ENCODE data around the gene WDR26. TPM values are rescaled to one million over a fixed set of nuclear protein-coding genes. Genes with fewer than 3 reads are reported as not detected.

WDR26 gene
- total RNA-seq, 3 donors from 2014 or later, result 88.5 to 108 (median 108) TPM

DNA sequence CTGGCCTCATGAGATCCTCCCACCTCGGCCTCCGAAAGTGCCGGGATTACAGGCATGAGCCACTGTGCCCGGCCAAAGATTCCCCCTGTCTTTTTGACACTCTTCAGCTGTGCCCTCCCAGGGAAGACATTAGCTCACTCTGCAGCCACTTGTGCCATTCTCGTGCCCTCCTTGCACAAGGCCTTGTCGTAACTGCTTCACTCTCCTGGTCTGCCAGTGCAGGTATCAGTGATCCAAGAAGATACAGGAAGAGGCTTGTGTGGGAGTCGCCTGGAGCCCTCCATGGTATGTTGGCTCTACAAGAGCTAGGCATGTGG lies 22.0 kb upstream of the WDR26 start:
- Histone ChIP-seq H3K4me3 (no peak overlapping the region), H3K27me3 (no peaks in the 10 kb centered on the region)
- peak in 1 of 2 donors; percentile 66 for DNase-seq (ENCODE audit: low spot score in 2 of 2)

DNA sequence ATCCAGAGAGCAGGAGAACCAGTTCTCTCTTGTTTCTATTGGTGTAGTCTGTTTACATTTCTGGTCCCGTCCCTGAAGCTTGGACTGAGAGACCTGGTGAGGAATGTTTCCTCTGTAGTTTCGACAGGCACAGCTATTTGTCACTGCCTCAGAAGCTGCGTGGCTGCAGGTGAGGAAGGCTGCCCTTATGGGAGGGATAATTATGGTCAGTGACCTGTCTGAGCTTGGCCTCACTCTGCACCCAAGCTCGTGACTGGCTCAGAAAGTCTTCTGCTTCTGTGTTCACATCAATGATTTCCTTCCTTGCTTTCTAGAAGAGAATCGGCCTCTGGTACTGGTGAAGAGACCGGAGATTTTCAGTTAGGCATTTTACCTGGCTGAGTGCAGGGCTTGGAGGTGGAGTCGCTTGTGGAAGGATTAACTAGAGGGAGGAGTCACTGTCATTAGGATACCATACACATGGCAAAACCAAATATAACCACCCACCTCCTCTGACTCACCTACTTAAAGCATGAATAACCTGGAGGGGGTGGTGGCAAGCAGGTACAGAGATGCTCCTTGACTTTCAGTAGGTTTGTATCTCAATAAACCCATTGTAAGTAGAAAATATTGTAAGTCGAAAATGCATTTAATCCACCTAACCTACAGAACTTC lies 19.9 kb upstream of the WDR26 start:
- Histone ChIP-seq H3K4me3 (no peak overlapping the region), H3K27me3 (no peaks in the 10 kb centered on the region), H3K4me1 (peaks cover 0 to 2% of the 10 kb centered on the region in 2 donors), H3K27ac (peak overlapping the region; percentile 76 to 86), H3K36me3 (no peaks in the 10 kb centered on the region), H3K9me3 (no peaks in the 10 kb centered on the region)
- peak in 1 of 2 donors; percentile 47 for DNase-seq (ENCODE audit: low spot score in 2 of 2)
- intact Hi-C loops (cut with DNase I; ENCODE audit: low total_unique reads), result no loop called here
- TF ChIP-seq POLR2AphosphoS5 (IDR thresholded peaks at IDR 0.05), result peak in 1 of 3 donors; percentile 26
- TF ChIP-seq, protein P1, sequence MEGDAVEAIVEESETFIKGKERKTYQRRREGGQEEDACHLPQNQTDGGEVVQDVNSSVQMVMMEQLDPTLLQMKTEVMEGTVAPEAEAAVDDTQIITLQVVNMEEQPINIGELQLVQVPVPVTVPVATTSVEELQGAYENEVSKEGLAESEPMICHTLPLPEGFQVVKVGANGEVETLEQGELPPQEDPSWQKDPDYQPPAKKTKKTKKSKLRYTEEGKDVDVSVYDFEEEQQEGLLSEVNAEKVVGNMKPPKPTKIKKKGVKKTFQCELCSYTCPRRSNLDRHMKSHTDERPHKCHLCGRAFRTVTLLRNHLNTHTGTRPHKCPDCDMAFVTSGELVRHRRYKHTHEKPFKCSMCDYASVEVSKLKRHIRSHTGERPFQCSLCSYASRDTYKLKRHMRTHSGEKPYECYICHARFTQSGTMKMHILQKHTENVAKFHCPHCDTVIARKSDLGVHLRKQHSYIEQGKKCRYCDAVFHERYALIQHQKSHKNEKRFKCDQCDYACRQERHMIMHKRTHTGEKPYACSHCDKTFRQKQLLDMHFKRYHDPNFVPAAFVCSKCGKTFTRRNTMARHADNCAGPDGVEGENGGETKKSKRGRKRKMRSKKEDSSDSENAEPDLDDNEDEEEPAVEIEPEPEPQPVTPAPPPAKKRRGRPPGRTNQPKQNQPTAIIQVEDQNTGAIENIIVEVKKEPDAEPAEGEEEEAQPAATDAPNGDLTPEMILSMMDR (IDR thresholded peaks at IDR 0.05), result no peak

More for the DNA sequence above, 22.0 kb upstream of the WDR26 start:
- intact Hi-C loops (cut with DNase I; ENCODE audit: low total_unique reads), result no loop called here
- TF ChIP-seq, protein P1 (IDR thresholded peaks at IDR 0.05), result no peak
- TF ChIP-seq POLR2A (IDR thresholded peaks at IDR 0.05), result no peak
- TF ChIP-seq POLR2AphosphoS5 (IDR thresholded peaks at IDR 0.05), result no peak
- peaks cover 0 to 2% of the 10 kb centered on the region in 2 donors for H3K4me1 ChIP-seq
- no peaks in the 10 kb centered on the region for H3K36me3 ChIP-seq
- no peaks in the 10 kb centered on the region for H3K9me3 ChIP-seq
- peak overlapping the region; percentile 86 to 98 for H3K27ac ChIP-seq

GRCh38 chr1:224450561-224451350 lies 16.2 kb upstream of the WDR26 start:
- DNase-seq (ENCODE audit: low spot score in 2 of 2), result peak in 1 of 2 donors; percentile 70
- no peaks in the 10 kb centered on the region for H3K4me1 ChIP-seq
- H3K4me3 ChIP-seq, result no peak overlapping the region
- H3K36me3 ChIP-seq, result no peaks in the 10 kb centered on the region
- TF ChIP-seq, protein P1 (IDR thresholded peaks at IDR 0.05), result no peak
- TF ChIP-seq POLR2A (IDR thresholded peaks at IDR 0.05) (no peak), POLR2AphosphoS5 (IDR thresholded peaks at IDR 0.05) (peak in 2 of 3 donors; percentile 35 to 61)
- H3K9me3 ChIP-seq, result no peaks in the 10 kb centered on the region
- H3K27me3 ChIP-seq, result no peaks in the 10 kb centered on the region
- intact Hi-C loops (cut with DNase I; ENCODE audit: low total_unique reads), result no loop called here
- H3K27ac ChIP-seq, result peak overlapping the region; percentile 75 to 77

GRCh38 chr1:224450159-224450558 lies 15.6 kb upstream of the WDR26 start:
- Histone ChIP-seq H3K4me3 (no peak overlapping the region), H3K9me3 (no peaks in the 10 kb centered on the region), H3K4me1 (no peaks in the 10 kb centered on the region), H3K36me3 (no peaks in the 10 kb centered on the region), H3K27ac (peak overlapping the region; percentile 75 to 77), H3K27me3 (no peaks in the 10 kb centered on the region)
- intact Hi-C loops (cut with DNase I; ENCODE audit: low total_unique reads), result no loop called here
- TF ChIP-seq, protein P1 (IDR thresholded peaks at IDR 0.05), result no peak
- no peak for TF ChIP-seq POLR2AphosphoS5 (IDR thresholded peaks at IDR 0.05)
- no peak for TF ChIP-seq POLR2A (IDR thresholded peaks at IDR 0.05)
- DNase-seq (ENCODE audit: low spot score in 2 of 2), result no peak

- H3K27me3 ChIP-seq, result no peaks in the 10 kb centered on the region
- H3K4me1 ChIP-seq, result no peaks in the 10 kb centered on the region
- no peak overlapping the region for H3K4me3 ChIP-seq
- TF ChIP-seq, protein P1 (IDR thresholded peaks at IDR 0.05), result no peak
- TF ChIP-seq POLR2AphosphoS5 (IDR thresholded peaks at IDR 0.05), result no peak
- no peak for TF ChIP-seq POLR2A (IDR thresholded peaks at IDR 0.05)
- intact Hi-C loops (cut with DNase I; ENCODE audit: low total_unique reads), result no loop called here
- H3K9me3 ChIP-seq, result no peaks in the 10 kb centered on the region
- H3K36me3 ChIP-seq, result no peaks in the 10 kb centered on the region
- DNase-seq (ENCODE audit: low spot score in 2 of 2), result no peak
- no peak overlapping the region for H3K27ac ChIP-seq
Measured at GRCh38 chr1:224448453-224449017, 13.9 kb upstream of the WDR26 start.

All from breast epithelium (tissue), 4 donors.